ENCODE results near the gene ANKRD45.

DNA sequence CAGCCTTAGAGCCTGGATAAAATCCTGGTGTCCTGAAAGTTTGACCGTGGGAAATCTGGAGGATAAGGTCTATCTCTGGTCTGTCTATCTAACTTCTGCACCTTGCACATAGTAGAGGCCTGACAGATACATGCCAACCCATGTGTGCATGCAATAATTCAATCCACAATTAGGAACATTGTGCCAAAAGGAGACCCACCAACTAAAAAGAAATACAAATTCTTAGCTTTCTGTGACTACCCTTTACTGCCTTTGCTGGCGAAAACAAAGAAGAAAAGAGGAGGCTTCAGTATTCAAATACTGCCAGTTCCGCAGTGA, 44.7 kb upstream of the ANKRD45 start:
- TF ChIP-seq, protein P1, sequence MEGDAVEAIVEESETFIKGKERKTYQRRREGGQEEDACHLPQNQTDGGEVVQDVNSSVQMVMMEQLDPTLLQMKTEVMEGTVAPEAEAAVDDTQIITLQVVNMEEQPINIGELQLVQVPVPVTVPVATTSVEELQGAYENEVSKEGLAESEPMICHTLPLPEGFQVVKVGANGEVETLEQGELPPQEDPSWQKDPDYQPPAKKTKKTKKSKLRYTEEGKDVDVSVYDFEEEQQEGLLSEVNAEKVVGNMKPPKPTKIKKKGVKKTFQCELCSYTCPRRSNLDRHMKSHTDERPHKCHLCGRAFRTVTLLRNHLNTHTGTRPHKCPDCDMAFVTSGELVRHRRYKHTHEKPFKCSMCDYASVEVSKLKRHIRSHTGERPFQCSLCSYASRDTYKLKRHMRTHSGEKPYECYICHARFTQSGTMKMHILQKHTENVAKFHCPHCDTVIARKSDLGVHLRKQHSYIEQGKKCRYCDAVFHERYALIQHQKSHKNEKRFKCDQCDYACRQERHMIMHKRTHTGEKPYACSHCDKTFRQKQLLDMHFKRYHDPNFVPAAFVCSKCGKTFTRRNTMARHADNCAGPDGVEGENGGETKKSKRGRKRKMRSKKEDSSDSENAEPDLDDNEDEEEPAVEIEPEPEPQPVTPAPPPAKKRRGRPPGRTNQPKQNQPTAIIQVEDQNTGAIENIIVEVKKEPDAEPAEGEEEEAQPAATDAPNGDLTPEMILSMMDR (conservative IDR thresholded peaks at IDR 0.05 in 1 of 2, IDR thresholded peaks at IDR 0.05 in 1 of 2; ENCODE audit: extremely low read depth in 1 of 2, insufficient read depth in 1 of 2, low read depth in 1 of 2, low read length in 2 of 2), result no peak
- no peak for TF ChIP-seq EZH2 (IDR thresholded peaks at IDR 0.05; ENCODE audit: borderline replicate concordance, low read length)

Data from mammary epithelial cell (primary cell).